Kasumi-1 (cell line): ENCODE data around the gene OR10G7.
"Not testable (repeated sequence)": the region's sequence is repeated elsewhere in the genome, so short reads cannot be mapped to it uniquely, and the experiment has no call there.

Source experiments
- DNase-seq, 2 experiments: peaks; one replicate each; lab custom pipeline; 2025; lab: John Stamatoyannopoulos, UW

The OR10G7 gene

DNA sequence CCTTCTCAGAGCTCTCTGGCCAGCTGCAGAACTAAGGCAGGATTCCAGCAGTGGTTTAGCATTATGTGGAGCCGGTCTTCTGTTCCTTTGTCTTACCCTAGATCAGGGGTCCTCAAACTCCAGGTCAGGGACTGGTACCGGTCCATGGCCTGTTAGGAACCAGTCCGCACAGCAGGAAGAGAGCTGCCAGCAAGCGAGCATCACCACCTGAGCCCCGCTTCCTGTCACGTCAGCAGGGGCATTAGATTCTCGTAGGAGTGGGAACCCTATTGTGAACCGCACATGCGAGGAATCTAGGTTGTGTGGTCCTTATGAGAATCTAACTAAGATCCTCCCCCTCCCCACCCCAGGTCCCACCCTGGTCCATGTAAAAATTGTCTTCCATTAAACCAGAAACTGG is 1.6 kb downstream of the OR10G7 start:
- DNase-seq: no peak

- DNase-seq: no peak
Measured at GRCh38 chr11:124036666-124037065, 4.5 kb downstream of the OR10G7 start.

GRCh38 chr11:124026498-124026897 is 14.6 kb downstream of the OR10G7 start, which contains the start of gene OR10G8:
TSS of gene OR10G8 (plus strand) at chr11:124026798. CDS start at chr11:124029623, 2,825 bp downstream.
- no peak for DNase-seq

DNA sequence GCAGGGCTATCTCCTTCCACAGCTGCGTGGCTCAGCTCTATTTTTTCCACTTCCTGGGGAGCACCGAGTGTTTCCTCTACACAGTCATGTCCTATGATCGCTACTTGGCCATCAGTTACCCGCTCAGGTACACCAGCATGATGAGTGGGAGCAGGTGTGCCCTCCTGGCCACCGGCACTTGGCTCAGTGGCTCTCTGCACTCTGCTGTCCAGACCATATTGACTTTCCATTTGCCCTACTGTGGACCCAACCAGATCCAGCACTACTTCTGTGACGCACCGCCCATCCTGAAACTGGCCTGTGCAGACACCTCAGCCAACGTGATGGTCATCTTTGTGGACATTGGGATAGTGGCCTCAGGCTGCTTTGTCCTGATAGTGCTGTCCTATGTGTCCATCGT is 25.3 kb downstream of the OR10G7 start:
- DNase-seq: not testable (repeated sequence)

- DNase-seq: no peak
Measured at GRCh38 chr11:124012697-124013096, 28.4 kb downstream of the OR10G7 start, which contains the start of gene OR10G4. TSS of gene OR10G4 (plus strand) at chr11:124012997. CDS start at chr11:124015575, 2,578 bp downstream.

DNA sequence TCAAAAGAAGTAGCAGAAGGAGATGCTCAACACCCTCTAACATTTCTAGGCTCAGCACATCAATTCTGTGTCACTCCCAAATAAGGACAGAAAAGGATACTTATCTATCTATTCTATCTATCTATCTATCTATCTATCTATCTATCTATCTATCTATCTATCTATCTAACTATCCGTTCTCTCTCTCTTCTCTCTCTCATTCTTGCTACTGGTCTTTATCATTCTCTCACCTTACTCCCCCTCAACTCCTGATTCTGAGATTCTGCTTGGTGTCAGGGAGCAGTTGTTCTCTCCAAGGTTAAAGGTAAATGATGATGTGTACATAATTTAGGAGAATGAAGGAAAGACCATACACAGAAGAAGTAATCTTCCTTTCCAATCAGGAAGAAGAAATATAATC is 46.0 kb downstream of the OR10G7 start, which contains the start of gene OR10G6:
TSS of gene OR10G6 (minus strand) at position 43 of the 400 bp plus-strand sequence. CDS start at position 43, 0 bp downstream.
- DNase-seq: no peak
